HEK293 (cell line): ENCODE data around the gene DMWD.

Source experiments
- CTCF ChIA-PET: fragments of 350-600 bp; formaldehyde crosslinking; extraction: SDS; loops from one replicate; lab custom pipeline; 2021; ENCODE audit warnings: antibody characterized with exemption; lab: Yijun Ruan, JAX
- POLR2A ChIA-PET: fragments of 300-600 bp; formaldehyde crosslinking; extraction: SDS; loops from one replicate; lab custom pipeline; 2020; ENCODE audit warnings: antibody characterized with exemption, inconsistent platforms; lab: Yijun Ruan, JAX
- H3K27ac ChIP-seq: fragments of 200-500 bp; sonication (Bioruptor generic); 2 replicates; pipeline ENCODE4 v1.5.1; 2014; ENCODE audit warnings: low read depth, low read length, control low read depth, inconsistent platforms; ENCODE audit errors: extremely low read depth
- H3K36me3 ChIP-seq, 2 experiments: fragments of 200-500 bp in 1 of 2; sonication (Bioruptor generic) in 1 of 2; 1 replicate in 1 of 2; 2 replicates in 1 of 2; pipeline ENCODE4 v1.5.1; 2014 to 2017; ENCODE audit warnings: inconsistent platforms in 2 of 2, low read length in 2 of 2; ENCODE audit not compliant: control insufficient read depth in 2 of 2, insufficient read depth in 1 of 2
- H3K4me1 ChIP-seq: fragments of 200-500 bp; sonication (Bioruptor generic); 2 replicates; pipeline ENCODE4 v1.5.1; 2014; ENCODE audit warnings: mild to moderate bottlenecking, low read length, inconsistent platforms; ENCODE audit not compliant: control insufficient read depth, insufficient read depth
- H3K4me3 ChIP-seq: 2 replicates; pipeline ENCODE4 v1.5.1; 2011; ENCODE audit warnings: low read depth, mild to moderate bottlenecking, control low read depth, low read length, moderate library complexity
- H3K9me3 ChIP-seq: fragments of 200-500 bp; sonication (Bioruptor generic); 2 replicates; pipeline ENCODE4 v1.5.1; 2014; ENCODE audit warnings: low read depth, low read length, inconsistent platforms; ENCODE audit not compliant: control insufficient read depth, insufficient read depth
- KLF8 ChIP-seq: fragments of 450-650 bp; formaldehyde crosslinking; IDR thresholded peaks from 2 replicates; pipeline ENCODE4 v1.5.1; 2016; ENCODE audit warnings: missing biosample characterization, missing genetic modification characterization
- KLF9 ChIP-seq: fragments of 450-650 bp; formaldehyde crosslinking; IDR thresholded peaks from 2 replicates; pipeline ENCODE4 v1.5.1; 2016; ENCODE audit warnings: missing biosample characterization, missing genetic modification characterization, low read depth
- MZF1 ChIP-seq: fragments of 450-650 bp; formaldehyde crosslinking; IDR thresholded peaks from 2 replicates; pipeline ENCODE4 v1.5.1; 2017; ENCODE audit warnings: missing biosample characterization, missing genetic modification characterization, borderline replicate concordance
- PBX3 ChIP-seq: sonication (generic); formaldehyde crosslinking; IDR thresholded peaks from 2 replicates; pipeline ENCODE4 v1.8.1; 2022; ENCODE audit warnings: mild to moderate bottlenecking, moderate library complexity, missing genetic modification reagents
- REST ChIP-seq: fragments of 450-650 bp; formaldehyde crosslinking; IDR thresholded peaks from 2 replicates; pipeline ENCODE4 v1.5.1; 2016; ENCODE audit warnings: missing biosample characterization, missing genetic modification characterization
- SCRT1 ChIP-seq: fragments of 450-650 bp; formaldehyde crosslinking; IDR thresholded peaks from 2 replicates; pipeline ENCODE4 v1.5.1; 2016; ENCODE audit warnings: missing biosample characterization, missing genetic modification characterization, borderline replicate concordance
- SP2 ChIP-seq: fragments of 450-650 bp; formaldehyde crosslinking; IDR thresholded peaks from 2 replicates; pipeline ENCODE4 v1.5.1; 2016; ENCODE audit warnings: missing biosample characterization, missing genetic modification characterization
- TRIM28 ChIP-seq: IDR thresholded peaks from 2 replicates; pipeline ENCODE4 v1.6.1; 2011; ENCODE audit warnings: low read length, control low read depth, borderline replicate concordance
- YY1 ChIP-seq: fragments of 450-650 bp; formaldehyde crosslinking; IDR thresholded peaks from 2 replicates; pipeline ENCODE4 v1.5.1; 2018; ENCODE audit warnings: missing biosample characterization, missing genetic modification characterization
- ZFP37 ChIP-seq: fragments of 450-650 bp; formaldehyde crosslinking; IDR thresholded peaks from 2 replicates; pipeline ENCODE4 v1.5.1; 2016; ENCODE audit warnings: missing biosample characterization, missing genetic modification characterization
- ZFP69B ChIP-seq: fragments of 450-650 bp; formaldehyde crosslinking; IDR thresholded peaks from 2 replicates; pipeline ENCODE4 v1.5.1; 2016; ENCODE audit warnings: missing biosample characterization, missing genetic modification characterization
- ZNF138 ChIP-seq: fragments of 450-650 bp; formaldehyde crosslinking; IDR thresholded peaks from 2 replicates; pipeline ENCODE4 v1.5.1; 2016; ENCODE audit warnings: missing biosample characterization, missing genetic modification characterization, borderline replicate concordance
- ZNF146 ChIP-seq: fragments of 450-650 bp; formaldehyde crosslinking; IDR thresholded peaks from 2 replicates; pipeline ENCODE4 v1.5.1; 2016; ENCODE audit warnings: missing biosample characterization, missing genetic modification characterization
- ZNF155 ChIP-seq: fragments of 450-650 bp; formaldehyde crosslinking; IDR thresholded peaks from 2 replicates; pipeline ENCODE4 v1.5.1; 2016; ENCODE audit warnings: missing biosample characterization, missing genetic modification characterization
- ZNF157 ChIP-seq: fragments of 450-650 bp; formaldehyde crosslinking; IDR thresholded peaks from 2 replicates; pipeline ENCODE4 v1.5.1; 2016; ENCODE audit warnings: missing biosample characterization, missing genetic modification characterization
- ZNF174 ChIP-seq: fragments of 450-650 bp; formaldehyde crosslinking; IDR thresholded peaks from 2 replicates; pipeline ENCODE4 v1.5.0; 2017; ENCODE audit warnings: missing biosample characterization, mild to moderate bottlenecking, missing genetic modification characterization
- ZNF18 ChIP-seq: fragments of 450-650 bp; formaldehyde crosslinking; IDR thresholded peaks from 2 replicates; pipeline ENCODE4 v1.5.1; 2016; ENCODE audit warnings: missing biosample characterization, missing genetic modification characterization
- ZNF280D ChIP-seq: fragments of 450-650 bp; formaldehyde crosslinking; IDR thresholded peaks from 2 replicates; pipeline ENCODE4 v1.5.1; 2016; ENCODE audit warnings: missing biosample characterization, missing genetic modification characterization
- ZNF416 ChIP-seq: fragments of 450-650 bp; formaldehyde crosslinking; IDR thresholded peaks from 2 replicates; pipeline ENCODE4 v1.5.1; 2016; ENCODE audit warnings: missing biosample characterization, missing genetic modification characterization
- ZNF48 ChIP-seq: fragments of 450-650 bp; formaldehyde crosslinking; IDR thresholded peaks from 2 replicates; pipeline ENCODE4 v1.5.1; 2016; ENCODE audit warnings: missing biosample characterization, missing genetic modification characterization
- ZNF558 ChIP-seq: fragments of 450-650 bp; formaldehyde crosslinking; IDR thresholded peaks from 2 replicates; pipeline ENCODE4 v1.5.1; 2016; ENCODE audit warnings: missing biosample characterization, missing genetic modification characterization
- ZNF670 ChIP-seq: fragments of 450-650 bp; formaldehyde crosslinking; IDR thresholded peaks from 2 replicates; pipeline ENCODE4 v1.5.1; 2016; ENCODE audit warnings: missing biosample characterization, missing genetic modification characterization, low read depth
- ZNF704 ChIP-seq: fragments of 450-650 bp; formaldehyde crosslinking; IDR thresholded peaks from 2 replicates; pipeline ENCODE4 v1.5.1; 2016; ENCODE audit warnings: missing biosample characterization, missing genetic modification characterization
- ZSCAN18 ChIP-seq: fragments of 450-650 bp; formaldehyde crosslinking; IDR thresholded peaks from 2 replicates; pipeline ENCODE4 v1.5.1; 2016; ENCODE audit warnings: missing biosample characterization, missing genetic modification characterization

Gene DMWD

GRCh38 chr19:45779231-45780145 lies 13.2 kb downstream of the DMWD start (continued):
- no peak for TF ChIP-seq ZSCAN18 (tag by site-specific recombination)
- no peak for TF ChIP-seq ZNF146 (tag by site-specific recombination)
- no peak for TF ChIP-seq ZNF670
- TF ChIP-seq ZNF18: no peak
- no peak for TF ChIP-seq ZFP69B (tag by site-specific recombination)
- peak; percentile 64 for TF ChIP-seq KLF9 (tag by site-specific recombination)
- TF ChIP-seq TRIM28: no peak
- TF ChIP-seq ZFP37 (tag by site-specific recombination): no peak
- TF ChIP-seq KLF8 (tag by site-specific recombination): peak; percentile 73; the same call in 1 of the 2 replicates
- TF ChIP-seq ZNF704 (tag by site-specific recombination): no peak
- TF ChIP-seq ZNF157 (tag by site-specific recombination): no peak
- no peak for TF ChIP-seq ZNF48

- H3K27ac ChIP-seq: no peak overlapping the region
- TF ChIP-seq REST (tag by site-specific recombination) (no peak), YY1 (tag by site-specific recombination) (no peak), ZNF416 (tag by site-specific recombination) (no peak), ZNF280D (tag by site-specific recombination) (no peak), ZNF558 (no peak), ZNF174 (tag by site-specific recombination) (no peak), SCRT1 (tag by site-specific recombination) (no peak), ZNF138 (no peak), ZNF155 (tag by site-specific recombination) (no peak), MZF1 (tag by site-specific recombination) (no peak), SP2 (tag by site-specific recombination) (no peak), PBX3 (no peak)
Observed at GRCh38 chr19:45778010-45778661, 14.5 kb downstream of the DMWD start.

More at GRCh38 chr19:45778010-45778661, 14.5 kb downstream of the DMWD start:
- ChIA-PET POLR2A (interaction anchor here (1.5 kb wide), 1 partner anchor 8 kb away, joined by 23 read pairs; the partner anchor contains the start of gene SIX5), CTCF (interaction anchor here (2.0 kb wide), 1 partner anchor 21 kb away, joined by 6 read pairs; no protein-coding TSS in a partner anchor)
- no peaks in the 10 kb centered on the region for H3K9me3 ChIP-seq
- peaks cover 21 to 42% of the 10 kb centered on the region in 2 experiments for H3K36me3 ChIP-seq
- no peak overlapping the region for H3K4me3 ChIP-seq
- H3K4me1 ChIP-seq: peaks cover 9% of the 10 kb centered on the region; the same call in 1 of the 2 replicates
